Neural crest cell (in vitro differentiated cells): Measurements from ENCODE around the gene LARGE1. TPM values are rescaled to one million over a fixed set of nuclear protein-coding genes. Genes with fewer than 3 reads are reported as not detected.

Source experiments
- DNase-seq: peaks from one replicate; pipeline ENCODE4 v3.0.0; 2021; ENCODE audit warnings: low read depth, mixed read lengths, low spot score
- H3K27ac Mint-ChIP-seq: one replicate; pipeline ENCODE4 v1.8.0; 2021; ENCODE audit warnings: mild to moderate bottlenecking, mixed read lengths; ENCODE audit not compliant: unreplicated experiment
- H3K27me3 Mint-ChIP-seq: 2 replicates; pipeline ENCODE4 v1.8.0; 2021; ENCODE audit warnings: low read depth, mild to moderate bottlenecking, mixed read lengths
- H3K36me3 Mint-ChIP-seq: 2 replicates; pipeline ENCODE4 v1.8.0; 2021; ENCODE audit warnings: low read depth, mild to moderate bottlenecking, mixed read lengths
- H3K4me1 Mint-ChIP-seq: 2 replicates; pipeline ENCODE4 v1.8.0; 2021; ENCODE audit warnings: mixed read lengths
- H3K4me3 Mint-ChIP-seq: one replicate; pipeline ENCODE4 v1.8.0; 2021; ENCODE audit warnings: mild to moderate bottlenecking, mixed read lengths
- H3K9me3 Mint-ChIP-seq: 2 replicates; pipeline ENCODE4 v1.8.0; 2021; ENCODE audit warnings: mixed read lengths
- total RNA-seq: library from RNA; stranded (reverse); gene quantifications from 2 replicates; pipeline ENCODE4 v1.2.1, GENCODE V29; 2021
- TF ChIP-seq, protein P1 (sequence below): fragments of 200-600 bp; sonication (generic); conservative IDR thresholded peaks from 2 replicates; pipeline ENCODE4 v1.5.0; 2021; ENCODE audit warnings: antibody characterized with exemption, mild to moderate bottlenecking

LARGE1 gene
- total RNA-seq, 1 donor from 2014 or later: 33.0 TPM

DNA sequence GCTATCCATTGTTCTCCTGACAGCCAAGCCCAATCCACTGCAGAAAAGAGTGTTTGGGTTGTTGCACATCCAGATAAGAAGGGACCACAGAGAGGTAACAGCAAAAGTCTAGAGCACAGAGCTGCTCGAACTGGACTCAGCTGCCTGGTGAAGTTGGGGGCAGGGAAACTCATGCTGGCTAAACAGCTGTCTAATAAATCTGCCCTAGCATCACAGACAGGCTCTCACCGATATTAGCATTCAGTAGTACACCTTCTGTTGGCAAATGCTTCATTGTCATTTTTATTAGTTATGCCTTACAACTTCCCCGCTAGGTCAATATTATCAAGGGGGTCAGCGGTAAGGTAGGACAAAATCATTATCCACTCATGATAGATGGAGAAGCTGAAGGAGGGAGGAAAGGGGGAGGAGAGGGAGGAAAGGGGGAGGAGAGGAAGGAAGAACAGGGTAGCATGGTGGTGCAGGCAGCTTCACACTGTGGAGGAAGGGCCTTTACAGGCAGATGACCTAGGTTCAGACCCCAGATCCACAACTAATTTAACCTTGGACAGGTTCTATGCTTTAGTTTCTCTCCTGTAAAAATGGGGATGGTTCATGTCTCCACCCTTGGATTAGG, 102.7 kb downstream of the LARGE1 start:
- Mint-ChIP-seq H3K27me3 (no peaks in the 10 kb centered on the region), H3K9me3 (peaks cover 5% of the 10 kb centered on the region), H3K4me1 (peaks cover under 1% of the 10 kb centered on the region), H3K4me3 (no peak overlapping the region), H3K27ac (no peak overlapping the region), H3K36me3 (peaks cover 20% of the 10 kb centered on the region)
- TF ChIP-seq, protein P1, sequence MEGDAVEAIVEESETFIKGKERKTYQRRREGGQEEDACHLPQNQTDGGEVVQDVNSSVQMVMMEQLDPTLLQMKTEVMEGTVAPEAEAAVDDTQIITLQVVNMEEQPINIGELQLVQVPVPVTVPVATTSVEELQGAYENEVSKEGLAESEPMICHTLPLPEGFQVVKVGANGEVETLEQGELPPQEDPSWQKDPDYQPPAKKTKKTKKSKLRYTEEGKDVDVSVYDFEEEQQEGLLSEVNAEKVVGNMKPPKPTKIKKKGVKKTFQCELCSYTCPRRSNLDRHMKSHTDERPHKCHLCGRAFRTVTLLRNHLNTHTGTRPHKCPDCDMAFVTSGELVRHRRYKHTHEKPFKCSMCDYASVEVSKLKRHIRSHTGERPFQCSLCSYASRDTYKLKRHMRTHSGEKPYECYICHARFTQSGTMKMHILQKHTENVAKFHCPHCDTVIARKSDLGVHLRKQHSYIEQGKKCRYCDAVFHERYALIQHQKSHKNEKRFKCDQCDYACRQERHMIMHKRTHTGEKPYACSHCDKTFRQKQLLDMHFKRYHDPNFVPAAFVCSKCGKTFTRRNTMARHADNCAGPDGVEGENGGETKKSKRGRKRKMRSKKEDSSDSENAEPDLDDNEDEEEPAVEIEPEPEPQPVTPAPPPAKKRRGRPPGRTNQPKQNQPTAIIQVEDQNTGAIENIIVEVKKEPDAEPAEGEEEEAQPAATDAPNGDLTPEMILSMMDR: no peak
- no peak for DNase-seq

DNA sequence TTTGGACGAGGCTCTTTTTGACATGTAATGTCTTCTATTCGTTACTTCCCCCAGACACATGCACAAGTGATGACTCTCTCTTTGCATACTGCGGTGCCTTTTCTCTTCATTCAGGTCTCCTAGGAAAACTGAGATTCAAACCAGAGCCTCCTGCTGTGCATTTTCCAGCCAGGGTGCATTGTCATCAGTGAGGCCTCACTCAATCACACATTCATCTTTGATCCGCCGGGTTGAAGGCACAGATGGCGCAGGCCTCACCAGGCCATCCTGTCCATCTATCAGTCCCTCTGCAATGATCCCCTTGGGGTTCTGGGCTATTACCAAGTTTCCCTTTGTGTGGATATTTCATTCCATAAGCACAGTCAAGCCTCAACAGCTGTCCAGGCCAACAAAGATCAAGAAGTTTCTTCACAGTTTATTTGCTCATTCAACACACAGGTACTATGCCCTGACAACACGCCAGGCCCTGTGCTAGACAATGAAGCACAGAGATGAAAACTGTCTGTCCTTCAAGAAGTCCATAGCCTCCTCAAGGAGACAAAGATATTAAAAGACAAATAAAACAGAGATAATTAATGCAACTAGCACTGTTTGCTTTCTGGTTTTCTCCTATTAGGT, 107.8 kb downstream of the LARGE1 start:
- TF ChIP-seq, protein P1: no peak
- Mint-ChIP-seq H3K9me3 (peaks cover 5% of the 10 kb centered on the region), H3K4me1 (peaks cover 17% of the 10 kb centered on the region), H3K27me3 (no peaks in the 10 kb centered on the region), H3K36me3 (peaks cover 17% of the 10 kb centered on the region), H3K4me3 (no peak overlapping the region), H3K27ac (no peak overlapping the region)
- DNase-seq: no peak

DNA sequence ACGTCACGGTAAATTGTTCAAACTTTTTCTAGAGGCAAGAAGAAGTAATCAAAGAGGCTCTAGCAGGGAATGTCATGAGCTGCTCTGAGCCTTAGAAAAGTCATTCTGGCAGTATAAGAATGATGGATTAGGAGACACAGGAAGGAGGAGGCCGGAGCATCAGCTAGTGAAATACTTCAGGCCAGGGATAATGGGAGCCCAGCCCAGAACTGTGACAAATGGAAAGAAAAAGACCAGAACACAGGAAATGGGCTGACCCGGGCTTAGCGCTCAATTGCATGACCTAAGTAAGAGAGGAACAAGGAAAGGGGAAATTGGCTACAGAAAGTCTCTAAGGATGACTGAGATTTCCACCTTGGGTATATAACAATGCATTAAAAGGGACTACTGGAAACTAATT, 108.6 kb downstream of the LARGE1 start:
- Mint-ChIP-seq H3K36me3 (peaks cover 15% of the 10 kb centered on the region), H3K4me3 (no peak overlapping the region), H3K4me1 (peaks cover 17% of the 10 kb centered on the region), H3K27me3 (no peaks in the 10 kb centered on the region), H3K9me3 (peaks cover 3% of the 10 kb centered on the region), H3K27ac (no peak overlapping the region)
- DNase-seq: no peak
- TF ChIP-seq, protein P1: no peak

DNA sequence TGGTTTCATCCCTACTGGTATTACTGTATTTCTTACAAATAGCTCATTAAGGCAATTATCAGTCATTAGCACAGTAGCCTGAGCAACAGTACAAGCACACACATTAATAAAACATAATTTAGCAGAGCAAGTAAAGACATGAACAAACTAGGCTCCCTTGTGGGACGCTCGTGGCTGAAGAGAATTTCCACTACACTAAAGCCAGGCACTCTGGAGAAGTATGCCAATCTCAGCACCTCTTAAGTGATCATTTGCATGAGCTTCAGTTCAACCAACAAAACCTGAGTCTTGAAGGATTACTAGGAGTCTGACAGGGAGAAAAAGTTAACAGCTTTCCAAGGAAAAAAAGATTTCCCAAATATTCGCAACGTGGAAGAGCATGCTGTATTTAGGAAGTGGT, 109.1 kb downstream of the LARGE1 start:
- no peaks in the 10 kb centered on the region for H3K27me3 Mint-ChIP-seq
- no peak overlapping the region for H3K27ac Mint-ChIP-seq
- H3K4me3 Mint-ChIP-seq: no peak overlapping the region
- peaks cover 17% of the 10 kb centered on the region for H3K4me1 Mint-ChIP-seq
- peaks cover 2% of the 10 kb centered on the region for H3K9me3 Mint-ChIP-seq
- TF ChIP-seq, protein P1: no peak
- H3K36me3 Mint-ChIP-seq: peaks cover 15% of the 10 kb centered on the region
- DNase-seq: no peak

DNA sequence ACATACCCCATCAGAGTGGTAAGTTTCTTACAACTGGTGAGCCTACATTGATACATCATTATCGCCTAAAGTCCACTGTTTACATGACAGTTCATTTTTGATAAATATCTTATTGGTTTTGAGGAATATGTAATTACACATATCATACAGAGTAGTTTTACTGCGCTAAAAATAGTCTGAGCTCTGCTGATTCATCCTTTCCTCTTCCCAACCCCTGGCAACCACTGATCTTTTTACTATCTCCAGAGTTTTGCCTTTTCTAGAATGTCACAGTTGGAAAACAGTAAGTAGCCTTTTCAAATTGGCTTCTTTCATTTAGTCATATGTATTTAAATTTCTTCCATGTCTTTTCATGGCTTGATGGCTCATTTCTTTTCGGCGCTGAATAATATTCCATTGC, 112.8 kb downstream of the LARGE1 start:
- no peak overlapping the region for H3K4me3 Mint-ChIP-seq
- peaks cover 15% of the 10 kb centered on the region for H3K4me1 Mint-ChIP-seq

More for the DNA sequence above, 112.8 kb downstream of the LARGE1 start:
- no peaks in the 10 kb centered on the region for H3K27me3 Mint-ChIP-seq
- DNase-seq: no peak
- no peak overlapping the region for H3K27ac Mint-ChIP-seq
- H3K36me3 Mint-ChIP-seq: peaks cover 2% of the 10 kb centered on the region
- H3K9me3 Mint-ChIP-seq: no peaks in the 10 kb centered on the region
- TF ChIP-seq, protein P1: no peak
